Lower leg skin (tissue), 3 donors: Measurements from ENCODE around the gene TWF1.

Experiments used
- POLR2A ChIP-seq, 2 donors: fragments of 450-650 bp; IDR thresholded peaks; one replicate each; pipeline ENCODE4 v1.6.1; 2016 to 2017; ENCODE audit warnings: antibody characterized with exemption in 2 of 2, mild to moderate bottlenecking in 1 of 2, moderate library complexity in 1 of 2
- TF ChIP-seq, protein P1 (sequence below), 3 donors: fragments of 450-650 bp; IDR thresholded peaks; one replicate each; pipeline ENCODE4 v1.5.1; 2016; ENCODE audit warnings: antibody characterized with exemption in 3 of 3, mild to moderate bottlenecking in 3 of 3, moderate library complexity in 2 of 3

- TF ChIP-seq POLR2A (IDR thresholded peaks at IDR 0.05), result no peak
- TF ChIP-seq, protein P1, sequence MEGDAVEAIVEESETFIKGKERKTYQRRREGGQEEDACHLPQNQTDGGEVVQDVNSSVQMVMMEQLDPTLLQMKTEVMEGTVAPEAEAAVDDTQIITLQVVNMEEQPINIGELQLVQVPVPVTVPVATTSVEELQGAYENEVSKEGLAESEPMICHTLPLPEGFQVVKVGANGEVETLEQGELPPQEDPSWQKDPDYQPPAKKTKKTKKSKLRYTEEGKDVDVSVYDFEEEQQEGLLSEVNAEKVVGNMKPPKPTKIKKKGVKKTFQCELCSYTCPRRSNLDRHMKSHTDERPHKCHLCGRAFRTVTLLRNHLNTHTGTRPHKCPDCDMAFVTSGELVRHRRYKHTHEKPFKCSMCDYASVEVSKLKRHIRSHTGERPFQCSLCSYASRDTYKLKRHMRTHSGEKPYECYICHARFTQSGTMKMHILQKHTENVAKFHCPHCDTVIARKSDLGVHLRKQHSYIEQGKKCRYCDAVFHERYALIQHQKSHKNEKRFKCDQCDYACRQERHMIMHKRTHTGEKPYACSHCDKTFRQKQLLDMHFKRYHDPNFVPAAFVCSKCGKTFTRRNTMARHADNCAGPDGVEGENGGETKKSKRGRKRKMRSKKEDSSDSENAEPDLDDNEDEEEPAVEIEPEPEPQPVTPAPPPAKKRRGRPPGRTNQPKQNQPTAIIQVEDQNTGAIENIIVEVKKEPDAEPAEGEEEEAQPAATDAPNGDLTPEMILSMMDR (IDR thresholded peaks at IDR 0.05), result no peak
These were observed 29.7 kb upstream of the TWF1 start, which contains the start of gene TMEM117 for GRCh38 chr12:43835656-43836474.
